ENCODE results near the gene SPRY4. TPM values are rescaled to one million over a fixed set of nuclear protein-coding genes. Genes with fewer than 3 reads are reported as not detected.

Gene SPRY4
- total and polyA plus RNA-seq, 4 donors = 2.7 to 9.6 (median 4.9) TPM

- Histone ChIP-seq H3K27me3 (ENCODE audit: control insufficient read depth in 4 of 4, insufficient read depth in 4 of 4, low read length in 3 of 4) (no peaks in the 10 kb centered on the region), H3K27ac (ENCODE audit: low read depth in 1 of 2, low read length in 2 of 2) (no peak overlapping the region), H3K4me3 (ENCODE audit: low read depth in 1 of 3, low read length in 3 of 3) (no peak overlapping the region), H3K9ac (ENCODE audit: low read depth in 1 of 2, low read length in 2 of 2) (no peak overlapping the region), H3K4me1 (ENCODE audit: control insufficient read depth in 4 of 4, insufficient read depth in 4 of 4, low read length in 3 of 4) (peaks cover 9 to 55% (median 34%) of the 10 kb centered on the region in 4 donors), H3K36me3 (ENCODE audit: control insufficient read depth in 4 of 4, insufficient read depth in 3 of 4, low read depth in 1 of 4, low read length in 3 of 4) (peaks cover 0 to 20% (median 9%) of the 10 kb centered on the region in 4 donors), H3K9me3 (ENCODE audit: control insufficient read depth in 4 of 4, low read length in 3 of 4) (no peaks in the 10 kb centered on the region)
- DNase-seq (ENCODE audit: low spot score) = no peak
- TF ChIP-seq, protein P1, sequence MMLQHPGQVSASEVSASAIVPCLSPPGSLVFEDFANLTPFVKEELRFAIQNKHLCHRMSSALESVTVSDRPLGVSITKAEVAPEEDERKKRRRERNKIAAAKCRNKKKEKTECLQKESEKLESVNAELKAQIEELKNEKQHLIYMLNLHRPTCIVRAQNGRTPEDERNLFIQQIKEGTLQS (IDR thresholded peaks at IDR 0.05) = no peak
- TF ChIP-seq RAD21 (IDR thresholded peaks at IDR 0.05) = peak; percentile 17 to 35
- TF ChIP-seq NR2F2 (IDR thresholded peaks at IDR 0.05) = peak; percentile 88
- TF ChIP-seq, protein P2, sequence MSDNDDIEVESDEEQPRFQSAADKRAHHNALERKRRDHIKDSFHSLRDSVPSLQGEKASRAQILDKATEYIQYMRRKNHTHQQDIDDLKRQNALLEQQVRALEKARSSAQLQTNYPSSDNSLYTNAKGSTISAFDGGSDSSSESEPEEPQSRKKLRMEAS (IDR thresholded peaks at IDR 0.05) = no peak
- no peak for TF ChIP-seq FOXA1 (IDR thresholded peaks at IDR 0.05)
- WGBS = 30% methylated on average over 4 of the region's 4 CpGs
Measured at GRCh38 chr5:142316051-142316450, 8.8 kb downstream of the SPRY4 start.

DNA sequence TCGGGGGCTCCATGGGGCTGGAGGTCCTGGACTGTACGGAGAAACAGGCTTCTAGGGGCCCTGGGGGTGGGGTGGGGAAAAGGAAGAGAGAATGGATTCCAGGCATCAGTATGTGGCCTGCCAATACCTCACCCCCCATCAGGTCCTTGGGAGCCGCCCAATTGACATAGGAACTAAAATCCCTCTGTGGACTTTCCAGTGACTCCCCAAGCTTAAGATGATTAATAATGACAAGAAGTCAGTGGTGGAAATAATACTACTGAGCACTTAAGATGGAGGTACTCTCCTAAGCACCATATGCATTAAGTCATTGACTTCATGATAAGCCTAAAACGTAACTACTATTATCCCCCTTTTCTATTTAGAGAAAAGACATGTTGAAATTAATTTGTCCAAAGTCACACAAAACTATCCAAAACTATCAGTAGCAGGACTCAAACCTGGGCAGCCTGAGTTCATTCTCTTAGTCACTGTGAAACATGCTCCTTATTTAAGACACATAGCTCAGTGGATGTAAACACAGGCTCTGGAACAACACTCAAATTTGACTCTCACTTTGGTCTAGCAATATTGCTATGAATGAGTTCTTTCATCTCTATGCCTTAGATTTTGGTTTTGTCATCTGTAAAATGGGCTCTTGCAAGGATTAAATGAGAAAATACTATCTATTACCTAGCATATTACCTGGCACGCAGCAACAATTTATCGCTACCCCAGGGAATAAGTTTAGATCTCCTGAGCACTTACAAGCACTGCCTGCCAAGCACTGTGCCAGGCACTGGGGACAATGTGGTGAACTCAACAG, 9.5 kb downstream of the SPRY4 start:
- Histone ChIP-seq H3K27ac (ENCODE audit: low read depth in 1 of 2, low read length in 2 of 2) (no peak overlapping the region), H3K4me3 (ENCODE audit: low read depth in 1 of 3, low read length in 3 of 3) (no peak overlapping the region), H3K4me1 (ENCODE audit: control insufficient read depth in 4 of 4, insufficient read depth in 4 of 4, low read length in 3 of 4) (peaks cover 6 to 48% (median 26%) of the 10 kb centered on the region in 4 donors), H3K9me3 (ENCODE audit: control insufficient read depth in 4 of 4, low read length in 3 of 4) (no peaks in the 10 kb centered on the region), H3K9ac (ENCODE audit: low read depth in 1 of 2, low read length in 2 of 2) (no peak overlapping the region), H3K36me3 (ENCODE audit: control insufficient read depth in 4 of 4, insufficient read depth in 3 of 4, low read depth in 1 of 4, low read length in 3 of 4) (peaks cover 0 to 20% (median 9%) of the 10 kb centered on the region in 4 donors), H3K27me3 (ENCODE audit: control insufficient read depth in 4 of 4, insufficient read depth in 4 of 4, low read length in 3 of 4) (no peaks in the 10 kb centered on the region)
- WGBS = 93% methylated on average over 6 of the region's 6 CpGs
- TF ChIP-seq FOXA1 (IDR thresholded peaks at IDR 0.05) (no peak), ZBTB33 (IDR thresholded peaks at IDR 0.05) (no peak), RAD21 (IDR thresholded peaks at IDR 0.05) (no peak), YY1 (IDR thresholded peaks at IDR 0.05) (no peak), RXRA (IDR thresholded peaks at IDR 0.05) (no peak), HNF4G (IDR thresholded peaks at IDR 0.05) (no peak)
- DNase-seq (ENCODE audit: low spot score) = no peak

- Histone ChIP-seq H3K9ac (ENCODE audit: low read depth in 1 of 2, low read length in 2 of 2) (no peak overlapping the region), H3K27ac (ENCODE audit: low read depth in 1 of 2, low read length in 2 of 2) (no peak overlapping the region), H3K27me3 (ENCODE audit: control insufficient read depth in 4 of 4, insufficient read depth in 4 of 4, low read length in 3 of 4) (no peaks in the 10 kb centered on the region), H3K4me3 (ENCODE audit: low read depth in 1 of 3, low read length in 3 of 3) (no peak overlapping the region), H3K4me1 (ENCODE audit: control insufficient read depth in 4 of 4, insufficient read depth in 4 of 4, low read length in 3 of 4) (peaks cover 2 to 41% (median 19%) of the 10 kb centered on the region in 4 donors), H3K9me3 (ENCODE audit: control insufficient read depth in 4 of 4, low read length in 3 of 4) (no peaks in the 10 kb centered on the region), H3K36me3 (ENCODE audit: control insufficient read depth in 4 of 4, insufficient read depth in 3 of 4, low read depth in 1 of 4, low read length in 3 of 4) (peaks cover 0 to 20% (median 9%) of the 10 kb centered on the region in 4 donors)
- WGBS = 90% methylated on average over 18 of the region's 18 CpGs
- no peak for DNase-seq (ENCODE audit: low spot score)
- TF ChIP-seq EGR1 (IDR thresholded peaks at IDR 0.05; ENCODE audit: low read depth in 2 of 2) (no peak), SP1 (IDR thresholded peaks at IDR 0.05) (no peak), FOXA2 (IDR thresholded peaks at IDR 0.05) (no peak), ZBTB33 (IDR thresholded peaks at IDR 0.05) (no peak), FOXA1 (IDR thresholded peaks at IDR 0.05) (no peak), RAD21 (IDR thresholded peaks at IDR 0.05) (no peak), NR2F2 (IDR thresholded peaks at IDR 0.05) (no peak), HNF4A (conservative IDR thresholded peaks at IDR 0.05) (no peak), TAF1 (conservative IDR thresholded peaks at IDR 0.05) (no peak), GABPA (IDR thresholded peaks at IDR 0.05 in 1 of 2, conservative IDR thresholded peaks at IDR 0.05 in 1 of 2) (no peak), JUND (IDR thresholded peaks at IDR 0.05) (no peak)
- TF ChIP-seq, protein P1 (IDR thresholded peaks at IDR 0.05) = no peak
- TF ChIP-seq, protein P3, sequence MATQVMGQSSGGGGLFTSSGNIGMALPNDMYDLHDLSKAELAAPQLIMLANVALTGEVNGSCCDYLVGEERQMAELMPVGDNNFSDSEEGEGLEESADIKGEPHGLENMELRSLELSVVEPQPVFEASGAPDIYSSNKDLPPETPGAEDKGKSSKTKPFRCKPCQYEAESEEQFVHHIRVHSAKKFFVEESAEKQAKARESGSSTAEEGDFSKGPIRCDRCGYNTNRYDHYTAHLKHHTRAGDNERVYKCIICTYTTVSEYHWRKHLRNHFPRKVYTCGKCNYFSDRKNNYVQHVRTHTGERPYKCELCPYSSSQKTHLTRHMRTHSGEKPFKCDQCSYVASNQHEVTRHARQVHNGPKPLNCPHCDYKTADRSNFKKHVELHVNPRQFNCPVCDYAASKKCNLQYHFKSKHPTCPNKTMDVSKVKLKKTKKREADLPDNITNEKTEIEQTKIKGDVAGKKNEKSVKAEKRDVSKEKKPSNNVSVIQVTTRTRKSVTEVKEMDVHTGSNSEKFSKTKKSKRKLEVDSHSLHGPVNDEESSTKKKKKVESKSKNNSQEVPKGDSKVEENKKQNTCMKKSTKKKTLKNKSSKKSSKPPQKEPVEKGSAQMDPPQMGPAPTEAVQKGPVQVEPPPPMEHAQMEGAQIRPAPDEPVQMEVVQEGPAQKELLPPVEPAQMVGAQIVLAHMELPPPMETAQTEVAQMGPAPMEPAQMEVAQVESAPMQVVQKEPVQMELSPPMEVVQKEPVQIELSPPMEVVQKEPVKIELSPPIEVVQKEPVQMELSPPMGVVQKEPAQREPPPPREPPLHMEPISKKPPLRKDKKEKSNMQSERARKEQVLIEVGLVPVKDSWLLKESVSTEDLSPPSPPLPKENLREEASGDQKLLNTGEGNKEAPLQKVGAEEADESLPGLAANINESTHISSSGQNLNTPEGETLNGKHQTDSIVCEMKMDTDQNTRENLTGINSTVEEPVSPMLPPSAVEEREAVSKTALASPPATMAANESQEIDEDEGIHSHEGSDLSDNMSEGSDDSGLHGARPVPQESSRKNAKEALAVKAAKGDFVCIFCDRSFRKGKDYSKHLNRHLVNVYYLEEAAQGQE (IDR thresholded peaks at IDR 0.05) = no peak
Measured at GRCh38 chr5:142314606-142315005, 10.2 kb downstream of the SPRY4 start.

Data from liver (tissue), 9 donors.